Hypothalamus (tissue), 51 donors: ENCODE data around the gene LBX1.

Source experiments
- DNase-seq, 51 donors: peaks; one replicate each; lab custom pipeline; 2025; lab: John Stamatoyannopoulos, UW

The LBX1 gene

DNA sequence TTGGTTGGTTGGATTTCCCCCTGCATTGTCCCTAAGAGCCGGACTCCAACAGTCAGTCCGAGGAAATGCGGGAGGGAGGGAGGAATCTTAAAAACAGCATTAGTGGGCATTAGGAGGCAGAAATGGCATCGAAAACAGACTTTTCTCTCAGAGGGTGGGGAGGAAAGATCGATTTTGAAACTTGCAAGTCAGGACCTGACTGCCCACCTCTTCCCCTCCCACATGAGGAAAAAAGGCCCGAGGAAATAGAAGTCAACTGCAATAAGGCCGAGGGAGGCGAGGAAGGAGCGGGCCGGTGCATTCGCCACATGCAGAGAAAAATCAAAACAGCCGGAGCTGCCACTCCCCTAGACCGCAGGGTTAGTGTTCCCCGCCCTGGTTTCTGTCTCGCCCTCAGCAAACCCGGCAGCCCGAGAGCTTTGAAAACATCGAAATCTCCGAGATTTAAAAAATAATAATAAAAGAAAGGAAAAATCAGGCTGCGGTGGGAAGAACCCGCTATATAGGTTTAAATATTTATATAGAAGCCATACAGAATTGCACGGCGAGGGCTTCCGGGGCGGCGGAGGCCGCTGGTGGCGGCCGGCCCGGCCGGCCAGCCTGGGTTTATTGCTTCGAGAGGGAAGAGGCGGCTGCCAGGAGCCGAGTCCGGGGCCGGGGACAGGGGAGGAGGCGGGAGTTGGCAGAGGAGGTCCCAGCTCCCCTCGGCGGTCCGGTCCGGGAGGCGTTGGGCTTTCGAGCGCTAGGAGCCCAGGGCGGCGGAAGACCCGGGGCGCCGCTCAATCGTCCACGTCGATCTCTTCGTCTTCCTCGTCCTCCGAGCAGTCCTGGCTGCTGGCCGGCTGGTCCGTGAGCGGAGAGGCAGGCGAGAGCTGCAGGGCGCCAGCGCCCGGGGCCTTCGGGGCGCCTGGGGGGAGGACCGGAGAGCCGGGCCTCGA is 2.5 kb downstream of the LBX1 start:
- DNase-seq, result no peak

DNA sequence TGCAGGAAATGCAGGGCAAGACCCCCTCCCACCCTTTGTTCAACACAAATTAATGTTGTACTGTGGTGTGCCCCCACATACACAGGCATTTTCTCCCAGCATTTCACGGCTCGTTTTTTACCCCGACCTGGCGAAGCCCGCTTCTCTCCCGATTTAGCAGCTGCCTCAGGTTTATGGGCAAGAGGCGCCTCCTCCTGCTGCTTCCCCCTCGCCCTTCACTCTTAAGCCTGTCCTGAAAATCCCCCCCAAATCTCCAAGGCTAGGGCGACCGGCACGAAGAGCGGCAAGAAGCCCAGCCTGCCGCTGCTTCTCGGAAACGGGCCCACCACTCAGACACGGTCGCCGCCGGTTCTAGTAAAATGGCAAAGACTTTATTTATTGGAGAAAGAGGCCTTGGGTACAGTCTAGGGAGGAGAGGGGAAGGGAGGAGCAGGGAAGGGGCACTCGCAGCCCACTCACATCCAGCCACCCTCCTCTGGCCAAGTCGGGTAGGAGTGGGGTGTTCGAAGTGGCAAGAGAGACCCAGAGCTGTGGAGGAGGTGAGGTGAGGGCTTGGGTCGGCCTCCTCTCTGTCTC is 3.3 kb downstream of the LBX1 start:
- no peak for DNase-seq

DNA sequence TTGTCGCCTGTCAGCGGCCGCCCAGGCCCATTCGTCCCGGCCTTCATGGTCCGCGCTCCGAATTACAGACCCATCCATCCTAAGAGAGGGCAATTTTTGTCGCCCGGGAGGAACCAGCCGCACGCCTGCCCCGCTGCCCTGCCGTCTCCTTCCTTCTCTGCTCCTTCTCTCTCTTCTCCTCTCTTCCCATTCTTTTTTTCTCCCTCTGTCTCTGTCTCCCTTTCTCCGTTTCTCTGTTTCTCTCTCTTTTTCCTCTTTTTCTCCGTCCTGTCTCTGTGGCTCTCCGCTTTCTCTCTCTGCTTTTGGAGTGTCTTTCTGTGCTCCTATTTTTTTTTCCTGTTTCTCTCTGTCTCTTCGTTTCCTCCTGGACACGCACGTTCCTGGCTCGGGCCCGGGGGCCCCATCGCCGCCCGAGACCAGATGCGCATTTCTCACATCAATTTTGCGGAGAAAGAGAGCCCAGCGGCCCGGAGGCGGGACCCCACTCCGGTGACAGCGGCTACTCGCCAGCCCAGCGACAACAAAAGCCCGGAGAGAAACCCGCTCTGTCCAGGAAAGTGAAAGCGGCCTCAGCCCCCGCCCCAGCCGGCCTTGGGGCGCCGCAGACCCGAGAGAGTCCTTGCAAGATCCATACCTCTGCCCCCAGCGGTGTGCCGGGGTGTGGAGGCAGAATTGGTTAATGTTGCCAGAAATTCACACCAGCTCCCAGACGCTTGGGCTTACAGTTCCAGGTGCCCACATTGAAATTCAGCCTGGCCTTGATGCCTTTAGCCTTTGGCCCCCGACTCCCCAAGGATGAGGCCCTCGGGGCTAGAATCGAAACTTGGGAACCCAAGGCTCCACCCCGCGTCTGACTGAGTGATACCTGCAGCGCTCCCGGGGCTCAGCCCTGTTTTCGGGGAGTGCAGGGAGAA is 4.1 kb downstream of the LBX1 start:
- no peak for DNase-seq

DNA sequence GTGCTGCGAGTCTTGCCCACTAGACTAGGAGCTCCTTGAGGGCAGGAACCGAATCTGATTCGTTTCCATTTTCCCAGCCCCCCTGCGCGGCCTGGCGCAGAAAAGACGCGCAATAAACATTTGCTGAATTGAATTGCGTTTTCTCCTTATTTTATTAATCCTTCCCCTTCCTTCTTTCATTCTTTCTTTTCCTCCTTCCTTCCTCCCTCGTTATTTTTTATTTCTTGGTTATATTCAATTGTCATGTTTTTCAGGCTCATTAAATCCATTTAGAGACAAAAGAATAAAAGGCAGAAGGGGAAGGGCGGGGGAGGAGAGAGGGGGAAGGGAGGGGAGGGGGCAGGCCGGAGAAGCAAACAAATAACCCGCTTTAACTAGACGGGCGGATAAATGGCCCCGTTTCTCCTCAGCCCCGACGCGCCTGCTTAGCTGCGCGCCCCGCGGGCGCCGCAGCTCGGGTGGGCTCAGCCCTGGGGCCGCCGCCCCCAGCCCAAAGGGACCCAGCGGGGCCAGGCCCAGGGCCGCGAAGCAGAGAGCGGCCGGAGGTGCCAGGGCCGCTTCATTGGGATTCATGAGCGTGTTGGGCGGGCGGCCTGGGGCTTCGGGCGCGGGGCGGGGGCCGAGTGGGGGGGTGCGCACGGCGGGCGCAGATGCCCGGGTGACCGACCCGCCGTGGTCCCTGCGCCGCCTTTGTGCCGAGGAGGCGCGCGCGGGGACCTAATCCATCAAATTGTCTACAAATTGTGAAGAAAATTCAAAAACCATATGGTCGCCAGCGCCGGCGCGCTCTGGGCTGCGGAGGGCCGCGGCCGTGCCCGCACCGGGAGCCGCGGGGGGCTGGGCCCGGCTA is 5.0 kb downstream of the LBX1 start:
- DNase-seq, result no peak

DNA sequence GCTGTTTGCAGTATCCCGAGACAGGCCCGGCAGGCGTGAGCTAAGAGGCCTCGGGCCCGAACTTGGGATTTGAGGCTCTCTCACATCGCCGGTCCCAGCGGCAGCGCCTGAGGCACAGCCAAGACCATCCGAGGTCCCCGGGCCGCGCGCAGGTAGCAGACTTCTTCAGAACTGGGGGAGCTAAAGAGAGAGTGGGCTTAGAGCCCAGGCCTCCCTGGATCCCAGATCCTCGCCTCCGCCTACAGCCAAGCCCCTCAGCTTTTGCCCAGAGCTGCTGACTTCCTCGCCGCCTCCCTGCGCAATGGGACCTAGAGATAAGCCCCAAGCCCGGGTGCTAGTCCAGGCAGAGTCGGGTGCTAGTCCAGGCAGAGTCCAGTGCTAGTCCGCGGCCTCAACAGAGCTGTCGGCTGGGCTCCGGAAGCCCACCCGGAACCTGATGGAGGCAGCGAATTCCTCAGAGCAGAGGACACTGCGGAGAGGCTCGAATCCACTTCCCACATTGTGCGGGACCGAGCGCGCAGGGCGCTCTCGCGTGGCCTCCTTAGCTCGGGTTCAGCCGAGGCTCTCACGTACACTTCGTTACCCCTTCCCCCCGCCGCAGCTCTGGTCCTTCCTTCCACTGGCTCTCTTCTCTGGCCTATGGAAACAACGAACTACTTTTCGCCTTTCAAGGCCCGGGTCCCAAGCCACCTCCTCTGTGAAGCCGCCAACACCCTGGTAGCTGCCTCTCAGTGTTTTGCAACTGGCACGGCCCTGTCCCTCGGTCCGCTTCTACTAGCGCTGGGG is 5.8 kb downstream of the LBX1 start:
- no peak for DNase-seq

DNA sequence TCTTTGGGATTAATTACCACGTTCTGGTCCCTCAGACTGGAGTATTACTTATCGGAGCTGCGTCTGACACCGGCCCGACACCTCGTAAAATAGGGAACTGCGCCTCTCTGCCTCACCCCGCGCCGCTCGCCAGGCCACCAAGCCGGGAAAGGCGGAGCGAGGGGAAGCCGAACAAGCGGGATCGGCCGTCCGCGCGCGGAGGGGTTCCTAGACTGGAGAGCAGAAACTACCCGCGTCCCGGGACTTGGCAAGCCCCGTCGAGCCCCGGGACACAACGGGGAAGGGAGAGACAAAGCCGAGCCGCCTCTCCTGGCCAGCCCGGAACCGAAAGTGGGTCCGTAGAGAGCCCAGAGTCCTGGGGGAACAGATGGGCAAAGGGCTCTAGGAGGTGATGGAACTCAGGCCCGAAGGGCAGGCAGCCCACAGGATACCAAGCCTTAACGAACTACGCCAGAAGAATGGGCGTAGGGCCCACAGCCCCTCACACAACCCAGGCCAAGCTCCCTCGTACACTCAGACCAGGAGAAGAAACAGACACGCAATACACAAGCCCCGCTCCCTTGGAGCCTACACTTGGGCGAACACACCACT is 6.5 kb downstream of the LBX1 start:
- no peak for DNase-seq

DNA sequence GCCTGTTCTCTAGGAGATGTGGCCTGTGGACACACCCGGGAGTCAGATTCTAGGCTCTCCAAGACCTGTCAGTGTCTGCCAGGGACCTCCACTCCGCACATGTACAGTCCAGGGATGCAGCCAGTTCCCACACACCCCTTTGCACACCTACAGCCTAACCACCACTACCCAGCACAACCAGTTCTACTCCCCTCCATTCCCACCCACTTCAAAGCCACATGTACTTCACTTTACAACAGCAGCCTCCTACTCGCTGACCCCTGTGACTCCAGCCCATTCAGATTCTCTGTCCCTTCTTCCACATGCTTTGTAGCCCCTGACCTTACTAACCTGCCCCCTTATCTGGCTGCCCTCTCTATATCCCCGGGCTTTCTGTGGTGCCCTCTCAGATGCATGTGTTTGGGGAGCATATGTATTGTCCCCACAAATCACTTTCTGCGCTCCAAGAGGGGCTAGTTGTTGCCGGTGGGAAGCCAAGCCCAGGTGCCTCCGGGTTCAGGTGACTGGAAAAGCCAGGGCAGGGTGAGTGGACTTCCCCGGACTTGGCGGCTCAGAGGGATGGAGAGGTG is 7.2 kb downstream of the LBX1 start:
- no peak for DNase-seq

DNA sequence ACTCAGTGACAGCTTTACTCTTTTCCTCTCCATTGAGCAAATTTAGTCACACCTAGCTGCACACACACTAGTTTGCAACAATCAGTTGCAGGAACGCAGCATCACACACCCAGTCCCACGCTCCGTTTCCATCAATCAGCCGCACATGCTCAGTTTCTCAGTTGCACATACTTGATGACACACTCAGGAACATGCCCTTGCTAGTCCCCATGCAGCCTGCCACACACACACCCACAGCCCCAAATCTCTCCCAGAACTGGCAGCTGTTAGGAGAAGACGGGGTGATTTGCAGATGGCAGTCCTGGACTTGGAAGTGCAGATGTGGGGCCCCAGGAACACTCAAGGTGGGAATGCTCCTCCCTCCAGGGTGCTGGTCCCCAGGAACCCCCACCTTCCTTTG is 7.7 kb downstream of the LBX1 start:
- DNase-seq, result no peak

DNA sequence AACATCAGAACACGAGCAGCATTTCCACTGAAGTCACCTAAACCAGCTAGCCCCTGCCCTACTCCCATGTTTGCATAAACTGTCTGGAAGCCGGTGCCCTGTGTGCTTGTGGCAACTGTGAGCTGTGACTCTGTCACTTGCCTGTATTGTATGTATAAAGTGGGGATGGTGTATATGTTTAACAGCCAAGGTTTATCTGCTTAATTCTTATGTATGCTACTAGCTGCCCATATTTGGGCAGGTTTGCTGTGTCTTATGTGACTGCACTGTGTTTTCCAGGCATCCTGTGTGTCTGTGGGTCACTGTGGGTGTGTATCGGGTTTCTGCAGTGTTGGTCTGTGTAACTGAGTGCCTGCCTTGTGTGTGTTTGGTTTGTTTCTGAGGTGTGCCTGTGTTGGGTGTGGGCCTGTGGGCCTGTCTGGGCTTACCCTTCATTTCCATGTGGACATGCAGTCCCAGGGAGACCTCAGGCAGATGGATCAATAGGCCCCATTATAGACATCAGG is 9.3 kb downstream of the LBX1 start:
- DNase-seq, result no peak

DNA sequence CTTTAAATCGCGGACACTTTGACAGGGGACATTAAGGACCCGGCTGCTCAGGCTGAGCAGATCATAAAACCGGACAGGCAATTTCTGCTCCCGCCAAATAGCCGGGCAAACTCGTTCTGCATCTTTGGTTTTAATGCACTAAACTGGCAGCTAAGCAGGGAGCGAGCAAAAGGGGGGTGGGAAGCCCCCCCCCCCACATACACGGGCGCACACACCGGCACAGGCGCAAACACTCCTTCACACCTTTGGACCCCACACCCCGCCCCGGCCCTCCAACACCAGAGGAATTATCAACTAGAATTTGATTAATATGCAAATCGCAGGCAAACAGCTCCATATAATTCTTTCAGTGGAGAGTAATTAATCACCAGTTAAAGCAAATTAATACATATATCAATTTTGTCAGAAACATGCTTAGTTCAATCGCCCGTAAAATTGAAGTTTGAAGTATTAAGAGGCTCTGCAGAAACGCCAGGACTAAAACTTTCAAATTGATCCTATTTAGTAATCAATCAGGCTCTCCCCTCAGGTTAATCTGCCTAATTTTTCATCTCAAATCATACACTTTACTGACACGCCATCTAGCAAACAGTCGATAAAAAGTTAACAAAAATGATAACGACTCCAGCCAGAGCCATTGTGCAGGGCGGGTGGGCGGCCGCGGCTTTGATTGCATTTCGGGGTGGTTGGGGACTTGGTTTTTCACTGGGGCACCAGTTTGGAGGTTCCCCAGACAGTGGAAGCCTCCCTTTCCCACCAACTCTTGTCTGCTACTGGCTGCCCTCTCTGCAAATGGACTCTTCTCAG is 9.9 kb downstream of the LBX1 start:
- no peak for DNase-seq

DNA sequence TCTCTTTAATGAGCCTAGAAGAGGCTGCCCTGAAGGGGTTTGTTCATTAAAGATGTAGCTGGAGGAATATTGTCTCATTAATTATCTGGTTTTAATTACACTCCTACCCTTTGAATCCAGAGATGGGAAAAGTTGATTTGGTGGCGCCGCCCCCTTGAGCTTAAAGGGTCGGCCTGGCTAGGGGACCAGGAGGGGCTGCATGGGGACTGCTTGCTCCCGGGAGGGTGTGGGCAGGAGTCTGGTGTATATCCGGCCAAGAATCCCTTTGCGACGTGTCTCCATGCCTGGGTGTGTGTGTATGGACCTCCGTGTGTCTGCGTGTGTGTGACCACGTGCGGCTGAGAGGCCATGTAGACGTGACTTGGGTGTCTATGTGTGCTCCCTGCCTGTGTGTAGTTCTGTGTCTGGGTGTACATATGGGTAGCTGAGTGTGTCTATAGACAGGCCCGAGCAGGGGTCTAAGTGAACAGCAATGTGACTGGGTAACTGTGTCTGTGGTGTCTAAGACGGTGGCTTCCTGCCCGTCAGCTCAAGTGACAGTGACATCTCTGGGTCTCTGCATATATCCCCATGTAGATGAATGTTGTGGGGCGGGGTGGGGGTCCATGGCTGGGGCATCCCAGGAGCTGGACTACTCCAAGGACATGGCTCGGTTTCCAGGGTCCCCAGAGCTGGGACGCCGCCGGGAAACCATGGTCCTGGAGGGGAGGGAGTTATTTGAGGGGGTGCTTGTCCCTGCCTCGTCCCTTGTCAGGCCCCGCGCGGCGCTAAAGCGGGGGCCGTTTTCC is 10.7 kb downstream of the LBX1 start:
- DNase-seq, result no peak

DNA sequence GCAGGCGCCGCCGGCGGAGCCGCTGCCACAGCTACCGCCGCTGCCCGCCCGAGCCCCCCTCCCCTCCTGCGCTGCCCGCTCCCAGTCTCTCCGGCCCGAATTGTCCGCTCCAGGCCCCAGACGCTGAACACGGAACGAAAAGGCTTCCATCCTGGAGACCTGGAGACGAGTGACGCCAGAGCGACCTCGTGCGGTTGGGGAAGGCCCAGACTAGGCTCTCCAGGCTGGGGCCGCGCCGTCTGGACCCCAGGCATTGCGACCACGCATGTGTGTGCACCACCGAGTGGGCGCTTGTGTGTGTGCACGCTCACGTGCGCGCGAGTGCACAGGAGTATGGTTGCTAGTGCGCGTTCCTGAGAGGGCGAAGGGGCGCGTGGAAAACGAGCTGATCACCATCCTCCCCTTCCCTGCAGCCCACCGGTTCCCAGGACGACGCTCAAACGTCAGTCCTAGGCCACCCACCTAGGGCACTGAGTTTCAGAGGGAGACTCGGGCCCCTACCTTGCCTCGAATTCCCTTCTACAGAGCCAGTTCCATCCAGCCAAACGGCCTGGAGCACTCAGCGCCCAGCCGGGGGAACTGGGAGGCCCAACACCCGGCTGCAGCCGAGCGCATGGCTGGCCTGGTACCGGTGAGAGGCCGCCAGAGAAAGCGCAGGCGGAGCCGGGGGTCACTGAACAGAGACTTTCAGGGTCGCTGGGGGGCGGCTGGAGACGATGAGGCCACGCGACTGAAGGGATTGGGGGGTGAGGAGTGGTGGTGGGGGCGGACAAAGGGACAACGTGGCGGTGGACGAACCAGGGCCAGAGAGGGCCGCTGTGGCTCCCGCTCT is 11.6 kb downstream of the LBX1 start:
- peak in 10 of 51 donors; percentile 2 to 33 (median 12) for DNase-seq

DNA sequence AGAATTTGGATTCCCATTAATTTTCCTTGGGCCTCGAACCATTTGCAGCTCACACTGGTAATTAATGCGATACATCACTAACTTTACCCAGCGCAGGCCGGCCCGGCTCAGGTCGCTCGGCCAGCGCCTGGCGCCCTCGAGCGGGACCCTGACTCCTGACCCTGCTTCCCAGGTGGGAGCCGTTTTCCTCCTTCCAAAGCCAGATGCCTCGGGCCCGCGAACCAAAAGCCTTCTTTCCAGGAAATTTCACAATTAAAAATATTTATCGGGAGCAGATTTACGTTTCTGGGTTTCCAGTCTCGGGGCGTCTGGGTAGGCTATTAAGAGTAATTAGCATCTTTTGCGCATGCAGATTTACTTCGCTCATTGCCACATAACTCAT is 12.2 kb downstream of the LBX1 start:
- no peak for DNase-seq

DNA sequence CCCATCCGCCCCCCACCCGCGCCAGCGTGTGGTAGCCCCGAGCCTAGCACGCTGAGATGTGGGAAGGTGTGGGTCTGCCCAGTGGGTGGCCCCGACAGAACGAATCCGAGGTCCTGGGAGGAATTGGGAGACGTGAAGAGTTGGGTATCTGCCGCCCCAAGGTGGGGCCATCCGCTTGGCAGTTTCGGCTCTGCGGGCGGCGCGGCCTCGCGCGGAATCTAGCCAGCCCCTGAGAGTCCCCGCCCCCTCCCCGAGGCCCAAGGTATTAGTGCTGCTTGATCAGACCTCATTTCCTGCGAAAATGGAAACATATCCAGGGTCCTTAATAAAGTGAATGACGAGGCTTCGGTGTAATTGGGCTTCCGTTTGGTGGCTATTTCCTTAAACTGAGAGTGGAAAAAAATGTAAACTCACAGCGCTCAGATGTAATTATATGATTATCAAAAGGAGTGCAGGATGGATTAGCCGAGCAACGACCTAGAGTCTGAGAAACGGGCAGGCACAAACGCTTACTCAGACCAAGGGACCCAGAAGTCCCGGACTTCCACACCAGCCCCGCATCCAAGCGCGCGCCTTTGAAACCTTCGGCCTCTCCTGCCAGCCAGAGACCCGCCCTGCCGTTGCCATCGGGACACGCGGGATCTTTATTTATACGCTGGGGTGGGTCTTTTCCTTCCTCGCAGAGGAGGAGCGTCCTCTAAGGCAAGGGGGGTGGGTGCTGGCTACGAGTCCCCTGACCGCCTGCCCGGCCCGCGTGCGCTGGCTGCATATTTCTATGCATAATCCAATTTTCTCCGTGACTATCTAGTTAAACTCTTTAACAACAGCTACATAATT is 12.8 kb downstream of the LBX1 start:
- no peak for DNase-seq
